Esophagus squamous epithelium (tissue), 4 donors: Measurements from ENCODE around the gene ZFYVE26.

Experiments
- POLR2A ChIP-seq, 4 donors: fragments of 450-650 bp; IDR thresholded peaks; one replicate each; pipeline ENCODE4 v1.6.1; 2017; ENCODE audit warnings: antibody characterized with exemption in 4 of 4, mild to moderate bottlenecking in 4 of 4, moderate library complexity in 3 of 4
- TF ChIP-seq, protein P1 (sequence below), 6 experiments: fragments of 450-650 bp in 4 of 6; fragments of 200-600 bp in 2 of 6; sonication (generic) in 2 of 6; IDR thresholded peaks; one replicate each; pipeline ENCODE4 v1.5.1; 2016 to 2019; ENCODE audit warnings: antibody characterized with exemption in 6 of 6, mild to moderate bottlenecking in 4 of 6, moderate library complexity in 4 of 6

- TF ChIP-seq, protein P1, sequence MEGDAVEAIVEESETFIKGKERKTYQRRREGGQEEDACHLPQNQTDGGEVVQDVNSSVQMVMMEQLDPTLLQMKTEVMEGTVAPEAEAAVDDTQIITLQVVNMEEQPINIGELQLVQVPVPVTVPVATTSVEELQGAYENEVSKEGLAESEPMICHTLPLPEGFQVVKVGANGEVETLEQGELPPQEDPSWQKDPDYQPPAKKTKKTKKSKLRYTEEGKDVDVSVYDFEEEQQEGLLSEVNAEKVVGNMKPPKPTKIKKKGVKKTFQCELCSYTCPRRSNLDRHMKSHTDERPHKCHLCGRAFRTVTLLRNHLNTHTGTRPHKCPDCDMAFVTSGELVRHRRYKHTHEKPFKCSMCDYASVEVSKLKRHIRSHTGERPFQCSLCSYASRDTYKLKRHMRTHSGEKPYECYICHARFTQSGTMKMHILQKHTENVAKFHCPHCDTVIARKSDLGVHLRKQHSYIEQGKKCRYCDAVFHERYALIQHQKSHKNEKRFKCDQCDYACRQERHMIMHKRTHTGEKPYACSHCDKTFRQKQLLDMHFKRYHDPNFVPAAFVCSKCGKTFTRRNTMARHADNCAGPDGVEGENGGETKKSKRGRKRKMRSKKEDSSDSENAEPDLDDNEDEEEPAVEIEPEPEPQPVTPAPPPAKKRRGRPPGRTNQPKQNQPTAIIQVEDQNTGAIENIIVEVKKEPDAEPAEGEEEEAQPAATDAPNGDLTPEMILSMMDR (IDR thresholded peaks at IDR 0.05), result no peak
- TF ChIP-seq POLR2A (IDR thresholded peaks at IDR 0.05), result no peak
These were observed 42.5 kb downstream of the ZFYVE26 start for GRCh38 chr14:67773844-67774377.
